Measurements from ENCODE around the gene HES1. TPM values are rescaled to one million over a fixed set of nuclear protein-coding genes. Genes with fewer than 3 reads are reported as not detected.

The HES1 gene
- total and polyA plus RNA-seq, 2 experiments from 2014 or later, result 42.7 to 60.8 TPM

DNA sequence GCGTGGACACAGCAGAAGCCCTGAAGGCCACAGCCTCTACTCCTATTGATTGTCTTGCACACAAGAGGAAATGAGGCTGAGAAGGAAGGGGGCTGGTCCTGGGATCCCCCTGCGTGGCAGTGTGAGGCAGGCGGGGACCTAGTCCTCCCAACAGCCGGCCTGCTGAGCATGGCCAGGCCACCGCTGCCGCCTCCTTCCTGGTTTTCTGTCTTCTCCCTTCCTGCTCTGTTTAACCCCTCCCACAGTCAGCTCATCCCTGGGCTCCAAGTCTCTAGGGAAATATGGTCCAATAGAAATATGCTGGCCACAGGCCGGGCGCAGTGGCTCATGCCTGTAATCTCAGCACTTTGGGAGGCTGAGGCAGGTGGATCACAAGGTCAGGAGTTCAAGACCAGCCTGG, 42.1 kb upstream of the HES1 start:
- no peaks in the 10 kb centered on the region; the same call in 2 of the 3 replicates for H3K36me3 Mint-ChIP-seq (ENCODE audit: low read depth)
- H3K9me3 Mint-ChIP-seq, result no peaks in the 10 kb centered on the region
- no peak overlapping the region for H3K4me2 ChIP-seq
- no peak for ATAC-seq
- H3K27me3 ChIP-seq (ENCODE audit: insufficient read depth), result no peaks in the 10 kb centered on the region
- TF ChIP-seq EZH2phosphoT487 (IDR thresholded peaks at IDR 0.05; ENCODE audit: unreplicated experiment) (no peak), EZH2 (IDR thresholded peaks at IDR 0.05; ENCODE audit: low read depth, unreplicated experiment) (no peak), CTCF (conservative IDR thresholded peaks at IDR 0.05; ENCODE audit: low read depth in 2 of 2) (no peak), NANOG (IDR thresholded peaks at IDR 0.05; ENCODE audit: borderline replicate concordance) (no peak), ETS1 (IDR thresholded peaks at IDR 0.05) (no peak), CREB1 (CRISPR knock-in tag; IDR thresholded peaks at IDR 0.05; ENCODE audit: low read depth) (no peak), ZNF114 (CRISPR knock-in tag; IDR thresholded peaks at IDR 0.05) (no peak), STAT1 (IDR thresholded peaks at IDR 0.05; ENCODE audit: unreplicated experiment) (no peak)
- TF ChIP-seq, protein P1, sequence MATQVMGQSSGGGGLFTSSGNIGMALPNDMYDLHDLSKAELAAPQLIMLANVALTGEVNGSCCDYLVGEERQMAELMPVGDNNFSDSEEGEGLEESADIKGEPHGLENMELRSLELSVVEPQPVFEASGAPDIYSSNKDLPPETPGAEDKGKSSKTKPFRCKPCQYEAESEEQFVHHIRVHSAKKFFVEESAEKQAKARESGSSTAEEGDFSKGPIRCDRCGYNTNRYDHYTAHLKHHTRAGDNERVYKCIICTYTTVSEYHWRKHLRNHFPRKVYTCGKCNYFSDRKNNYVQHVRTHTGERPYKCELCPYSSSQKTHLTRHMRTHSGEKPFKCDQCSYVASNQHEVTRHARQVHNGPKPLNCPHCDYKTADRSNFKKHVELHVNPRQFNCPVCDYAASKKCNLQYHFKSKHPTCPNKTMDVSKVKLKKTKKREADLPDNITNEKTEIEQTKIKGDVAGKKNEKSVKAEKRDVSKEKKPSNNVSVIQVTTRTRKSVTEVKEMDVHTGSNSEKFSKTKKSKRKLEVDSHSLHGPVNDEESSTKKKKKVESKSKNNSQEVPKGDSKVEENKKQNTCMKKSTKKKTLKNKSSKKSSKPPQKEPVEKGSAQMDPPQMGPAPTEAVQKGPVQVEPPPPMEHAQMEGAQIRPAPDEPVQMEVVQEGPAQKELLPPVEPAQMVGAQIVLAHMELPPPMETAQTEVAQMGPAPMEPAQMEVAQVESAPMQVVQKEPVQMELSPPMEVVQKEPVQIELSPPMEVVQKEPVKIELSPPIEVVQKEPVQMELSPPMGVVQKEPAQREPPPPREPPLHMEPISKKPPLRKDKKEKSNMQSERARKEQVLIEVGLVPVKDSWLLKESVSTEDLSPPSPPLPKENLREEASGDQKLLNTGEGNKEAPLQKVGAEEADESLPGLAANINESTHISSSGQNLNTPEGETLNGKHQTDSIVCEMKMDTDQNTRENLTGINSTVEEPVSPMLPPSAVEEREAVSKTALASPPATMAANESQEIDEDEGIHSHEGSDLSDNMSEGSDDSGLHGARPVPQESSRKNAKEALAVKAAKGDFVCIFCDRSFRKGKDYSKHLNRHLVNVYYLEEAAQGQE (IDR thresholded peaks at IDR 0.05; ENCODE audit: unreplicated experiment), result no peak
- H3K4me3 Mint-ChIP-seq, result no peak overlapping the region
- no peaks in the 10 kb centered on the region; the same call in 1 of the 2 replicates for H3K9me2 ChIP-seq (ENCODE audit: insufficient read depth)
- peaks cover 5% of the 10 kb centered on the region; the same call in 1 of the 2 replicates for H3K4me1 ChIP-seq (ENCODE audit: insufficient read depth)
- no peak overlapping the region for H3K27ac ChIP-seq (ENCODE audit: low read depth)
- no peaks in the 10 kb centered on the region for H3K36me3 ChIP-seq (ENCODE audit: insufficient read depth)
- DNase-seq (ENCODE audit: low spot score), result no peak
- H3K27me3 Mint-ChIP-seq (ENCODE audit: insufficient read depth, low read depth, poor library complexity), result peaks cover 8% of the 10 kb centered on the region
- H3K27ac Mint-ChIP-seq, result no peak overlapping the region
- H4K20me1 ChIP-seq (replicated peaks; ENCODE audit: insufficient read depth), result no peaks in the 10 kb centered on the region
- H3K4me3 ChIP-seq, result no peak overlapping the region
- H3F3A ChIP-seq (replicated peaks; ENCODE audit: low read depth), result no peaks in the 10 kb centered on the region
- peaks cover 30% of the 10 kb centered on the region for H3K4me1 Mint-ChIP-seq
- no peaks in the 10 kb centered on the region for H3K79me2 ChIP-seq (replicated peaks; ENCODE audit: insufficient read depth)
- H2AFZ ChIP-seq, result no peak overlapping the region

GRCh38 chr3:194095464-194095863, 40.5 kb upstream of the HES1 start:
- Mint-ChIP-seq H3K9me3 (no peaks in the 10 kb centered on the region), H3K4me3 (no peak overlapping the region), H3K27ac (no peak overlapping the region), H3K27me3 (ENCODE audit: insufficient read depth, low read depth, poor library complexity) (peaks cover 9% of the 10 kb centered on the region), H3K4me1 (peaks cover 25% of the 10 kb centered on the region), H3K36me3 (ENCODE audit: low read depth) (no peaks in the 10 kb centered on the region; the same call in 2 of the 3 replicates)
- ATAC-seq (no peak), DNase-seq (ENCODE audit: low spot score) (no peak)
- H3F3A ChIP-seq (replicated peaks; ENCODE audit: low read depth), result no peaks in the 10 kb centered on the region
- H3K4me3 ChIP-seq, result no peak overlapping the region
- H3K4me2 ChIP-seq, result no peak overlapping the region
- no peak overlapping the region for H3K27ac ChIP-seq (ENCODE audit: low read depth)
- H3K9me2 ChIP-seq (ENCODE audit: insufficient read depth), result no peaks in the 10 kb centered on the region; the same call in 1 of the 2 replicates
- H2AFZ ChIP-seq, result no peak overlapping the region
- no peaks in the 10 kb centered on the region for H4K20me1 ChIP-seq (replicated peaks; ENCODE audit: insufficient read depth)
- no peaks in the 10 kb centered on the region for H3K27me3 ChIP-seq (ENCODE audit: insufficient read depth)
- H3K79me2 ChIP-seq (replicated peaks; ENCODE audit: insufficient read depth), result no peaks in the 10 kb centered on the region
- H3K36me3 ChIP-seq (ENCODE audit: insufficient read depth), result no peaks in the 10 kb centered on the region
- H3K4me1 ChIP-seq (ENCODE audit: insufficient read depth), result peaks cover 5% of the 10 kb centered on the region; the same call in 1 of the 2 replicates
- TF ChIP-seq, protein P1 (IDR thresholded peaks at IDR 0.05; ENCODE audit: unreplicated experiment), result no peak
- no peak for TF ChIP-seq EZH2phosphoT487 (IDR thresholded peaks at IDR 0.05; ENCODE audit: unreplicated experiment)
